GM23338 (cell line): ENCODE data around the gene GPR18. TPM values are rescaled to one million over a fixed set of nuclear protein-coding genes. Genes with fewer than 3 reads are reported as not detected.

ENCODE experiments used
- ATAC-seq: fragments of 200-7000 bp; cut with Tn5 transposase; 3 replicates; pipeline ENCODE4 v1.9.1; 2020
- DNase-seq: peaks from one replicate; pipeline ENCODE4 v3.0.0-alpha.2; 2015; ENCODE audit warnings: low spot score
- H2AFZ ChIP-seq: fragments of 200-600 bp; sonication (generic); 2 replicates; pipeline ENCODE4 v1.8.0; 2016; ENCODE audit warnings: antibody characterized with exemption, mild to moderate bottlenecking, moderate library complexity
- H3F3A ChIP-seq: fragments of 200-600 bp; sonication (generic); replicated peaks from 2 replicates; pipeline ENCODE4 v1.8.0; 2017; ENCODE audit warnings: antibody characterized with exemption, mixed run types, low read depth
- H3K27ac ChIP-seq: fragments of 200-600 bp; sonication (generic); 2 replicates; pipeline ENCODE4 v1.6.1; 2016; ENCODE audit warnings: low read depth
- H3K27me3 ChIP-seq: fragments of 200-600 bp; sonication (generic); 2 replicates; pipeline ENCODE4 v1.8.0; 2016; ENCODE audit warnings: mild to moderate bottlenecking, mixed run types, moderate library complexity; ENCODE audit not compliant: insufficient read depth
- H3K36me3 ChIP-seq: fragments of 200-600 bp; sonication (generic); 2 replicates; pipeline ENCODE4 v1.8.0; 2016; ENCODE audit warnings: mild to moderate bottlenecking; ENCODE audit not compliant: insufficient read depth
- H3K4me1 ChIP-seq: fragments of 200-600 bp; sonication (generic); 2 replicates; pipeline ENCODE4 v1.8.0; 2016; ENCODE audit warnings: mild to moderate bottlenecking, moderate library complexity; ENCODE audit not compliant: insufficient read depth
- H3K4me2 ChIP-seq: fragments of 200-600 bp; sonication (generic); 2 replicates; pipeline ENCODE4 v1.7.1; 2017; ENCODE audit warnings: mixed run types
- H3K4me3 ChIP-seq: fragments of 200-600 bp; sonication (generic); 2 replicates; pipeline ENCODE4 v1.6.1; 2016; ENCODE audit warnings: mixed run types
- H3K79me2 ChIP-seq: fragments of 200-600 bp; sonication (generic); replicated peaks from 2 replicates; pipeline ENCODE4 v1.8.0; 2017; ENCODE audit warnings: mild to moderate bottlenecking; ENCODE audit not compliant: insufficient read depth
- H3K9me2 ChIP-seq: fragments of 200-600 bp; sonication (generic); 2 replicates; pipeline ENCODE4 v1.8.0; 2017; ENCODE audit not compliant: insufficient read depth
- H4K20me1 ChIP-seq: fragments of 200-600 bp; sonication (generic); replicated peaks from 2 replicates; pipeline ENCODE4 v1.8.0; 2017; ENCODE audit warnings: mild to moderate bottlenecking; ENCODE audit not compliant: insufficient read depth
- H3K27ac Mint-ChIP-seq: 2 replicates; pipeline ENCODE4 v1.8.0; 2020; ENCODE audit warnings: inconsistent platforms, mild to moderate bottlenecking, moderate library complexity, mixed read lengths
- H3K27me3 Mint-ChIP-seq: 3 replicates; pipeline ENCODE4 v1.8.0; 2022; ENCODE audit warnings: low read depth, mild to moderate bottlenecking, moderate library complexity, mixed read lengths, inconsistent platforms; ENCODE audit not compliant: insufficient read depth, poor library complexity
- H3K36me3 Mint-ChIP-seq: 3 replicates; pipeline ENCODE4 v1.8.0; 2021; ENCODE audit warnings: low read depth, mild to moderate bottlenecking, inconsistent platforms, moderate library complexity, mixed read lengths
- H3K4me1 Mint-ChIP-seq: 3 replicates; pipeline ENCODE4 v1.8.0; 2020; ENCODE audit warnings: mild to moderate bottlenecking, inconsistent platforms, mixed read lengths
- H3K4me3 Mint-ChIP-seq: 3 replicates; pipeline ENCODE4 v1.8.0; 2021; ENCODE audit warnings: moderate library complexity, mild to moderate bottlenecking, inconsistent platforms, mixed read lengths
- H3K9me3 Mint-ChIP-seq: 3 replicates; pipeline ENCODE4 v1.8.0; 2020; ENCODE audit warnings: moderate library complexity, mild to moderate bottlenecking, inconsistent platforms, mixed read lengths
- CREB1 ChIP-seq: fragments of 250-450 bp; sonication (Bioruptor Pico); IDR thresholded peaks from 2 replicates; pipeline ENCODE4 v1.5.0; 2020; ENCODE audit warnings: low read depth, mild to moderate bottlenecking, moderate library complexity
- CTCF ChIP-seq, 2 experiments: fragments of 200-600 bp in 1 of 2; sonication (generic) in 1 of 2; conservative IDR thresholded peaks; 2 replicates each; pipeline versions ENCODE4 v1.5.1 to v1.6.1; 2016 to 2017; ENCODE audit warnings: antibody characterized with exemption in 2 of 2, low read depth in 2 of 2, mild to moderate bottlenecking in 2 of 2, moderate library complexity in 1 of 2
- ETS1 ChIP-seq: IDR thresholded peaks from 2 replicates; pipeline ENCODE4 v1.6.1; 2016; ENCODE audit warnings: antibody characterized with exemption
- EZH2 ChIP-seq: fragments of 200-600 bp; sonication (generic); IDR thresholded peaks from one replicate; pipeline ENCODE4 v1.8.0; 2017; ENCODE audit warnings: antibody characterized with exemption, mild to moderate bottlenecking, low read depth; ENCODE audit not compliant: unreplicated experiment
- EZH2phosphoT487 ChIP-seq: fragments of 200-600 bp; sonication (generic); IDR thresholded peaks from one replicate; pipeline ENCODE4 v1.8.1; 2018; ENCODE audit warnings: antibody characterized with exemption; ENCODE audit not compliant: unreplicated experiment
- JUNB ChIP-seq: IDR thresholded peaks from one replicate; pipeline ENCODE4 v1.6.1; 2016; ENCODE audit warnings: antibody characterized with exemption; ENCODE audit not compliant: unreplicated experiment
- POLR2AphosphoS5 ChIP-seq: IDR thresholded peaks from 2 replicates; pipeline ENCODE4 v1.6.1; 2016; ENCODE audit warnings: antibody characterized with exemption, low read depth
- REST ChIP-seq: IDR thresholded peaks from one replicate; pipeline ENCODE4 v1.6.1; 2018; ENCODE audit warnings: antibody characterized with exemption; ENCODE audit not compliant: unreplicated experiment
- ZNF114 ChIP-seq: fragments of 250-450 bp; sonication (Bioruptor Pico); IDR thresholded peaks from 2 replicates; pipeline ENCODE4 v1.5.0; 2020; ENCODE audit warnings: mild to moderate bottlenecking, moderate library complexity
- ZNF331 ChIP-seq: fragments of 250-450 bp; sonication (Bioruptor Pico); IDR thresholded peaks from 2 replicates; pipeline ENCODE4 v1.5.0; 2020; ENCODE audit warnings: low read depth, mild to moderate bottlenecking, moderate library complexity
- polyA plus RNA-seq: library from polyadenylated mRNA; unstranded; fragments of >200 nt; fragmentation: Nextera tagmentation; extraction: Ambion mirVana; gene quantifications from 2 replicates; pipeline ENCODE4 v1.2.1, GENCODE V29; 2016
- total RNA-seq: library from RNA; depleted of rRNA; stranded (reverse); fragments of >200 nt; shearing (Covaris generic); gene quantifications from 2 replicates; pipeline ENCODE4 v1.2.3, GENCODE V29; 2014

GPR18 gene
- total and polyA plus RNA-seq, 2 experiments from 2014 or later = 2.6 TPM; not detected in 1

- TF ChIP-seq POLR2AphosphoS5 (no peak), ZNF114 (CRISPR knock-in tag) (no peak), JUNB (no peak), CTCF (conservative IDR thresholded peaks at IDR 0.05; ENCODE audit: low read depth in 2 of 2) (no peak), CREB1 (no peak), REST (no peak)
Measured at GRCh38 chr13:99227331-99227900, 30.8 kb downstream of the GPR18 start (continued).

- Histone ChIP-seq H3K4me2 (no peak overlapping the region), H3K27ac (no peak overlapping the region), H3K27me3 (no peaks in the 10 kb centered on the region), H3K9me2 (no peaks in the 10 kb centered on the region), H3K36me3 (no peaks in the 10 kb centered on the region), H3F3A (no peaks in the 10 kb centered on the region), H3K4me1 (no peaks in the 10 kb centered on the region), H3K79me2 (peaks cover 100% of the 10 kb centered on the region), H3K4me3 (no peak overlapping the region), H4K20me1 (peaks cover 56% of the 10 kb centered on the region), H2AFZ (no peak overlapping the region)
- DNase-seq (no peak), ATAC-seq (no peak)
- no peaks in the 10 kb centered on the region for H3K9me3 Mint-ChIP-seq
- peaks cover 36% of the 10 kb centered on the region for H3K4me1 Mint-ChIP-seq
- no peak overlapping the region for H3K4me3 Mint-ChIP-seq
- H3K36me3 Mint-ChIP-seq = peaks cover 6% of the 10 kb centered on the region
- H3K27me3 Mint-ChIP-seq = peaks cover 6% of the 10 kb centered on the region
- H3K27ac Mint-ChIP-seq = no peak overlapping the region
- TF ChIP-seq REST = no peak
- TF ChIP-seq EZH2phosphoT487 = no peak
- no peak for TF ChIP-seq POLR2AphosphoS5
- TF ChIP-seq ETS1 = no peak
- no peak for TF ChIP-seq EZH2
- TF ChIP-seq ZNF331 (CRISPR knock-in tag) = no peak
Measured at GRCh38 chr13:99226513-99226912, 31.7 kb downstream of the GPR18 start.
